ENCODE data around the gene CDC42SE2. TPM values are rescaled to one million over a fixed set of nuclear protein-coding genes. Genes with fewer than 3 reads are reported as not detected.

CDC42SE2 gene
- total RNA-seq, 4 donors from 2014 or later: 10.4 to 28.4 (median 22.1) TPM

- Histone ChIP-seq H3K4me1 (no peaks in the 10 kb centered on the region), H3K27ac (no peak overlapping the region), H3K36me3 (peaks cover 0 to 5% (median 0%) of the 10 kb centered on the region in 3 donors), H3K27me3 (no peaks in the 10 kb centered on the region), H3K4me3 (no peak overlapping the region), H3K9me3 (no peaks in the 10 kb centered on the region)
- intact Hi-C loops (cut with DNase I): no loop called here
- no peak for DNase-seq
- 94 to 96% methylated on average over 3 of the region's 3 CpGs for WGBS, 2 donors
- TF ChIP-seq POLR2A (IDR thresholded peaks at IDR 0.05) (no peak), CTCF (IDR thresholded peaks at IDR 0.05) (no peak)
These were observed 102.6 kb downstream of the CDC42SE2 start for GRCh38 chr5:131366428-131366827.

- intact Hi-C loops (cut with DNase I): no loop called here
- 55 to 64% methylated on average over 4 of the region's 4 CpGs for WGBS, 2 donors
- TF ChIP-seq CTCF (IDR thresholded peaks at IDR 0.05): no peak
- no peak for TF ChIP-seq POLR2A (IDR thresholded peaks at IDR 0.05)
These were observed 103.5 kb downstream of the CDC42SE2 start for GRCh38 chr5:131367219-131367860.

GRCh38 chr5:131368866-131369265 is 105.0 kb downstream of the CDC42SE2 start:
- intact Hi-C loops (cut with DNase I): no loop called here
- H3K27ac ChIP-seq: no peak overlapping the region
- TF ChIP-seq CTCF (IDR thresholded peaks at IDR 0.05): no peak
- no peak for TF ChIP-seq POLR2A (IDR thresholded peaks at IDR 0.05)
- no peaks in the 10 kb centered on the region for H3K4me1 ChIP-seq
- H3K4me3 ChIP-seq: no peak overlapping the region
- no peaks in the 10 kb centered on the region for H3K9me3 ChIP-seq
- no peak for DNase-seq
- no peaks in the 10 kb centered on the region for H3K27me3 ChIP-seq
- no peaks in the 10 kb centered on the region for H3K36me3 ChIP-seq
- WGBS, 2 donors: 86 to 88% methylated on average over 4 of the region's 4 CpGs

More at GRCh38 chr5:131367219-131367860, 103.5 kb downstream of the CDC42SE2 start:
- Histone ChIP-seq H3K4me3 (no peak overlapping the region), H3K27me3 (no peaks in the 10 kb centered on the region), H3K4me1 (no peaks in the 10 kb centered on the region), H3K9me3 (no peaks in the 10 kb centered on the region), H3K27ac (no peak overlapping the region), H3K36me3 (no peaks in the 10 kb centered on the region)
- no peak for DNase-seq

GRCh38 chr5:131369558-131369957 is 105.7 kb downstream of the CDC42SE2 start:
- no peak for DNase-seq
- TF ChIP-seq CTCF (IDR thresholded peaks at IDR 0.05) (no peak), POLR2A (IDR thresholded peaks at IDR 0.05) (no peak)
- H3K9me3 ChIP-seq: no peaks in the 10 kb centered on the region
- intact Hi-C loops (cut with DNase I): no loop called here
- no peaks in the 10 kb centered on the region for H3K27me3 ChIP-seq
- no peaks in the 10 kb centered on the region for H3K36me3 ChIP-seq
- WGBS, 2 donors: 68 to 81% methylated on average over 1 of the region's 1 CpG
- H3K27ac ChIP-seq: no peak overlapping the region
- no peak overlapping the region for H3K4me3 ChIP-seq
- no peaks in the 10 kb centered on the region for H3K4me1 ChIP-seq

GRCh38 chr5:131371835-131372234 is 108.0 kb downstream of the CDC42SE2 start:
- TF ChIP-seq POLR2A (IDR thresholded peaks at IDR 0.05): no peak
- TF ChIP-seq CTCF (IDR thresholded peaks at IDR 0.05): no peak
- DNase-seq: no peak
- 95 to 96% methylated on average over 2 of the region's 2 CpGs for WGBS, 2 donors
- no peaks in the 10 kb centered on the region for H3K4me1 ChIP-seq
- no peaks in the 10 kb centered on the region for H3K36me3 ChIP-seq
- no peak overlapping the region for H3K4me3 ChIP-seq
- H3K9me3 ChIP-seq: no peaks in the 10 kb centered on the region
- no peak overlapping the region for H3K27ac ChIP-seq
- intact Hi-C loops (cut with DNase I): no loop called here
- no peaks in the 10 kb centered on the region for H3K27me3 ChIP-seq

Data from esophagus squamous epithelium (tissue), 5 donors.